Transverse colon (tissue), 4 donors: ENCODE measurements around the gene SLC38A1.

Source experiments
- CTCF ChIP-seq, 5 experiments: fragments of 200-600 bp in 3 of 5; fragments of 450-650 bp in 2 of 5; sonication (generic) in 3 of 5; IDR thresholded peaks; 1 replicate in 2 of 5; 2 replicates in 3 of 5; pipeline ENCODE4 v1.5.1; 2016 to 2017; ENCODE audit warnings: antibody characterized with exemption in 5 of 5, inconsistent platforms in 3 of 5, mild to moderate bottlenecking in 2 of 5, moderate library complexity in 1 of 5
- POLR2A ChIP-seq: fragments of 450-650 bp; IDR thresholded peaks from one replicate; pipeline ENCODE4 v1.6.1; 2016; ENCODE audit warnings: antibody characterized with exemption, mild to moderate bottlenecking, moderate library complexity
- POLR2AphosphoS5 ChIP-seq, 3 donors: sonication (generic); formaldehyde crosslinking; IDR thresholded peaks; one replicate each; pipeline ENCODE4 v1.6.1; 2016; ENCODE audit warnings: antibody characterized with exemption in 3 of 3

- no peak for TF ChIP-seq POLR2AphosphoS5 (IDR thresholded peaks at IDR 0.05)
- no peak for TF ChIP-seq POLR2A
- TF ChIP-seq CTCF (IDR thresholded peaks at IDR 0.05): no peak
These were observed 7.9 kb upstream of the SLC38A1 start for GRCh38 chr12:46276756-46277155.
